AG04449 (cell line): ENCODE data around the gene TMEM183A.

ENCODE experiments used
- CTCF ChIA-PET: fragments of 350-600 bp; formaldehyde crosslinking; extraction: SDS; loops from one replicate; lab custom pipeline; 2021; ENCODE audit warnings: antibody characterized with exemption; lab: Yijun Ruan, JAX
- POLR2A ChIA-PET: fragments of 400-600, 350-600 bp; formaldehyde crosslinking; extraction: SDS; loops from one replicate; lab custom pipeline; 2020; ENCODE audit warnings: antibody characterized with exemption, inconsistent platforms; lab: Yijun Ruan, JAX
- DNase-seq: peaks from one replicate; pipeline ENCODE4 v3.0.0-alpha.2; 2010; ENCODE audit warnings: low read depth, low spot score
- H3K4me3 ChIP-seq: 2 replicates; pipeline ENCODE4 v1.5.1; 2011; ENCODE audit warnings: low read depth, mild to moderate bottlenecking, control low read depth, low read length
- TF ChIP-seq, protein P1 (sequence below): IDR thresholded peaks from one replicate; pipeline ENCODE4 v1.5.1; 2011; ENCODE audit warnings: mild to moderate bottlenecking, moderate library complexity, low read length, control low read depth, inconsistent platforms; ENCODE audit not compliant: insufficient read depth; ENCODE audit errors: missing control alignments

Gene TMEM183A

GRCh38 chr1:202968351-202968750 lies 38.8 kb upstream of the TMEM183A start:
- CTCF ChIA-PET, result interaction anchor here (0.8 to 3.6 kb wide), 15 partner anchors 9 to 300 kb away, joined by 3 to 16 read pairs (median 5); partner anchors contain the start of genes KLHL12, RABIF and TMEM183A
- POLR2A ChIA-PET, result no interaction called here
- TF ChIP-seq, protein P1, sequence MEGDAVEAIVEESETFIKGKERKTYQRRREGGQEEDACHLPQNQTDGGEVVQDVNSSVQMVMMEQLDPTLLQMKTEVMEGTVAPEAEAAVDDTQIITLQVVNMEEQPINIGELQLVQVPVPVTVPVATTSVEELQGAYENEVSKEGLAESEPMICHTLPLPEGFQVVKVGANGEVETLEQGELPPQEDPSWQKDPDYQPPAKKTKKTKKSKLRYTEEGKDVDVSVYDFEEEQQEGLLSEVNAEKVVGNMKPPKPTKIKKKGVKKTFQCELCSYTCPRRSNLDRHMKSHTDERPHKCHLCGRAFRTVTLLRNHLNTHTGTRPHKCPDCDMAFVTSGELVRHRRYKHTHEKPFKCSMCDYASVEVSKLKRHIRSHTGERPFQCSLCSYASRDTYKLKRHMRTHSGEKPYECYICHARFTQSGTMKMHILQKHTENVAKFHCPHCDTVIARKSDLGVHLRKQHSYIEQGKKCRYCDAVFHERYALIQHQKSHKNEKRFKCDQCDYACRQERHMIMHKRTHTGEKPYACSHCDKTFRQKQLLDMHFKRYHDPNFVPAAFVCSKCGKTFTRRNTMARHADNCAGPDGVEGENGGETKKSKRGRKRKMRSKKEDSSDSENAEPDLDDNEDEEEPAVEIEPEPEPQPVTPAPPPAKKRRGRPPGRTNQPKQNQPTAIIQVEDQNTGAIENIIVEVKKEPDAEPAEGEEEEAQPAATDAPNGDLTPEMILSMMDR, result no peak
- no peak for DNase-seq
- no peak overlapping the region; the same call in 1 of the 2 replicates for H3K4me3 ChIP-seq

GRCh38 chr1:202968895-202969295 lies 38.3 kb upstream of the TMEM183A start:
- POLR2A ChIA-PET, result no interaction called here
- no peak overlapping the region for H3K4me3 ChIP-seq
- CTCF ChIA-PET, result interaction anchor here (1.1 to 3.6 kb wide), 8 partner anchors 9 to 40 kb away, joined by 3 to 16 read pairs (median 6); partner anchors contain the start of gene TMEM183A

DNA sequence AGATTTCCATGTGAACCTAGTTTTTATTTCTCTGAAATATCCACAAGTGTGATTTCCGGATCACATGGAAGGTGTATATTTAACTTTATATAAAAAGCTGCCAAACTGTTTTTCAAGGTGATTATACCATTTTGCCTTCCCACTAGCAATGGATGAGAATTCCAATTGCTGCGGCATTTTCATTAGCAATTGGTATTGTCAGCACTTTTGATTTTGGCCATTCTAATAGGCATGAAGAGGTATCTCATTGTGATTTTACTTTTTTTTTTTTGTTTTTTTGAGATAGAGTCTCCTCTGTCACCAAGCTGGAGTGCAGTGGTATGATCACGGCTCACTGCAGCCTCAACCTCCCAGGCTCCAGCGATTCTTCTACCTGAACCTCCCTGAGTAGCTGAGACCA lies 35.1 kb upstream of the TMEM183A start:
- ChIA-PET POLR2A (interaction anchor here (0.6 kb wide), 1 partner anchor 9 kb away, joined by 3 read pairs; no protein-coding TSS in a partner anchor), CTCF (interaction anchor here (2.2 to 6.1 kb wide), 2 partner anchors 10 to 27 kb away, joined by 7 to 42 read pairs; no protein-coding TSS in a partner anchor)
- TF ChIP-seq, protein P1, result no peak

More at GRCh38 chr1:202968895-202969295, 38.3 kb upstream of the TMEM183A start:
- no peak for DNase-seq
- TF ChIP-seq, protein P1, result peak; percentile 71

DNA sequence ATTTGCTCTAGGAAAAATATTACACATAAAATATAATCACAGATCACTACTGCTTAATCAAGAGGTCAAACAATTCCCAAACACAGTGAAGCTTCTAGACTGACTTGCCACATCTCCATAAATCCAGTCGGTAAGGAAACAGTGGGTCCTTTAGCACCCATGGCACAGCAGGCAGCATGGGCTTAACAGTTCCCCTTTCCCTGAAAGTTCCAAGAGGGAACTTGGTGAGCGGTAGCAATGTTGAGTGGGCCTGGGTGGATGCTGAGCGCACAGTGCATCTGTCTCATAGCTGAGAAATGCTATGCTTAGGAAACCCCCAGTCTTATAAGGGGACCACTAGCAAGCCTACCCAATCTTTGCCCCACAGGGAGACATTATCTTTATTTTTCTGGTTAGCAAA lies 32.3 kb upstream of the TMEM183A start:
- TF ChIP-seq, protein P1, result no peak
- POLR2A ChIA-PET, result no interaction called here
- CTCF ChIA-PET, result interaction anchor here (0.9 to 6.1 kb wide), 2 partner anchors 18 to 25 kb away, joined by 3 to 42 read pairs; no protein-coding TSS in a partner anchor
- no peak for DNase-seq
- H3K4me3 ChIP-seq, result no peak overlapping the region

More for the DNA sequence above, 35.1 kb upstream of the TMEM183A start:
- DNase-seq, result no peak
- no peak overlapping the region for H3K4me3 ChIP-seq

GRCh38 chr1:202976633-202977032 lies 30.5 kb upstream of the TMEM183A start:
- no peak for DNase-seq
- ChIA-PET POLR2A (no interaction called here), CTCF (interaction anchor here (1.6 kb wide), 1 partner anchor 9 kb away, joined by 6 read pairs; the partner anchor contains the start of gene CYB5R1)
- TF ChIP-seq, protein P1, result no peak
- H3K4me3 ChIP-seq, result no peak overlapping the region

DNA sequence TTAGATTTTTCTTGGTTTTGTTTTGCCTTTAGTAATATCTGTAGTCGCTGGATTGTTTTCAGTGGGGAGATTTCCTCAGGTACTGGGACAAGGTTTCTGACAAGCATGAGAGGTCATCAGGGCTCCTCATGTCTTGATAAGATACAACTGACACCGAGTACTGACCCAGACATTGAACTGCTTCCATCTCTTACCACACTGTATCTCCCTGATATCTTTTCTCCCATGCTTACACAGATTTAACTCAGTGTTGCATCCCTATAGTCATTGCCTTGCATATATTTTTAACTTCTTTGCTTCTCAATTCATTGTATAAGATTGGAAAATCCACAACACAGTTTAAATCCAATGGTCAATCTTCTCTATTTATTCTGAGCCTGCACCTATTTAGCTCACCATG lies 27.7 kb upstream of the TMEM183A start:
- CTCF ChIA-PET, result interaction anchor here (1.1 to 2.3 kb wide), 4 partner anchors 9 to 24 kb away, joined by 3 to 14 read pairs (median 4); no protein-coding TSS in a partner anchor
- no peak for DNase-seq
- POLR2A ChIA-PET, result no interaction called here
- no peak overlapping the region for H3K4me3 ChIP-seq
- TF ChIP-seq, protein P1, result no peak
